Measurements from ENCODE around the gene ABHD12.
"Not testable (repeated sequence)": the region's sequence is repeated elsewhere in the genome, so short reads cannot be mapped to it uniquely, and the experiment has no call there.

The ABHD12 gene

DNA sequence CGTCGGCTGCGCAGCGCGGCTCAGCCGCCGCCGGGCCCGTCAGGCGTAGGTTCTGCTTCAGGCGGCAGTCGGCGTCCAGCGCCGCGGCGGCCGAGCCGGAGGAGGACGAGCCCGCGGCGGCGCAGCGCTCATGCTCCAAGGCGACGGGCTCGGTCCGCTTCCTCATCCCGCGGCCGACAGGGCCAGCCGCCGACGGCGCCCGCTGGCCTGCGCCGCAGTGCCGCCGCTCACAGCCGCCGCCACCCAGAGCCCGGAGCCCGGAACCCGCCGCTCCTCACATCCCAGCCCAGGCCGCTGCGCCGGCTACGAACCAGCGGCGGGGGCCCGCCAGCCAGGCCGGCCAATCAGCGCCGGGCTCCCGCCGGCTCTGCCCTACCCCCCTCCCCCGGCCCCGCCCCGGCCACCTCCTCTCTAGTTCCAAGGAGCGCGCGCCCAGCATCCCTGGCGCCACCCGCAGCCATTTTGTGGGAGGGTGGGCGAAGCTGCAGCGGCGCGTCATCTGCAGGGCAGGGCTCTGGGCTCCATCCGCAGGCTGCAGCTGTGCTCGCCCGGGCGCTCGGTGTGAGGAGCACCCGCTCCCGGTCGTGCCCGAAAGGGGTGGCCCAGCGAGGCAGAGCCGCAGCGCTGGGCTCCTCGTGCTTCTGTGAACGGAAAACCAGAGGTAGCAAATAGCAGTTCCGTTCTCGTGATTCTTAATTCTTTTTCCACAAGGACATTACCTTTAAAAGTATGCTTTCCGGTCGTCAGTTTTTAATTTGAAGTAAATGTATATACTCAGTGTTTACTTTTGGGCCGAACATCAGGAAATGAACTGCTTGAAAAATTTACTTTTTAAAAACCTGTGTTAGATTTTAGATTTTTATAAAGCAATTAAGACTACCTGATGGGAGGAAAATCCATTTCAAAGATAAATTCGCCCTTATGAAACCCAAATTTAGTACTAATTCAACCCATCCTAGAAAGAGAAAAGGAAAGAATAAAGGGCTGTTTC is at the start of gene ABHD12:
ABHD12 (minus strand) TSS at position 298 of the 991 bp plus-strand sequence; CDS start at position 166, 132 bp downstream.
- peak; percentile 95 for DNase-seq (ENCODE audit: low read depth)

- no peak for DNase-seq (ENCODE audit: low read depth)
Observed at GRCh38 chr20:25439328-25439727, 48.7 kb upstream of the ABHD12 start.

DNA sequence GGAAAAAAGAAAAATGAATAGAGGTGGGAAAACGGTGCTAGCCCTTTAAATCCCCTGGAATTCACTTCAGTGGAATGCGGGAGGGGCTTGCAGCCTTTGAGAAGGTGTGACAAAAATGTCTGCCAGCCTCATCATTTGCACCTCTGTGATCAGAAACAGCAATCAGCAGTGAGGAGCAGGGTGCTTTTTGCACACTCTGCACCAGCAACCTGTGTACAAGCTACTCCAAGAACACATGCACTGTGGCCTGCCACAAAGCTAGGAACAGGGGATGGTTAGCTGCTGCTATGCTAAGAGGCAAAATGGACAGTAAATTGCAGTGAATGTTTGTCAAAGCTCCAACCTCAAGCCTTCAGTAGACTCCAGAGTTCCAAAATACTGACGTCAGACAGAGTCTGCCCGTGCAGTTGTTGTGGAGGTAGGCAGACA is 46.5 kb upstream of the ABHD12 start:
- no peak for DNase-seq (ENCODE audit: low read depth)

GRCh38 chr20:25424536-25424935 is 33.9 kb upstream of the ABHD12 start:
- DNase-seq (ENCODE audit: low read depth): no peak

DNA sequence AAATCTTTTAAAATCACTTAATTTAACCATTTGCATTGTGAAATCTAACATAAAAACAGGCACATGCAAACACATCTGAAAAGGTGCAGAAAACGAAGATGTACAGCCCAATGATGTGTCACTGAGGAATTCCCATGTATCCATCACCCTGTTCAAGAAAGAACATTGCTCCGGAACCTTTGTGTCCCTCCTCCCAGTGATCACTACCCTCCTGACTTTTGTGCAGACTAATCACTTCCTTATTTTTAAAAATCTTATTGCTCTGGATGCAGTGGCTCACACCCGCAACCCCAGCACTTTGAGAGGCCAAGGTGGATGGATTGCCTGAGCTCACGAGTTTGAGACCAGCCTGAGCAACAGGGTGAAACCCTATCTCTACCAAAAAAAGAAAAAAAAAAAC is 31.4 kb upstream of the ABHD12 start:
- DNase-seq (ENCODE audit: low read depth): no peak

DNA sequence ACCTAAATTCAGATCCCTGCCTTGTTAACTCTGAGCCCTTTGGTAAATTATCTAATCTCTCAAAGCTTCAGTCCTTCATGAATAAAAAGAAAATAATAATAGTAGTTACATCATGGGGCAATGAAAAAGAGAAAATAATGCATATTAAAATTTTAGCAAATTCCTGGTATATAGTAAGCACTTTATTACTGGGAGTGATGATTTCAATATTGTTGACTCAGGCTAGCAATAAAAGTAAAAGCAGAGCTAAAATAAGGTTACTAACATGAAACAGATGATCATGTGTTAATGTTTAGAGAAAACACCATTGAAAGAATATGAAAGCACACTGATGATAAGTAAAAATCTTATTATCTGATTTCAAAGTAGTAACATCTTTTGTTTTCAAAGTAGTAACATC is 30.5 kb upstream of the ABHD12 start:
- no peak for DNase-seq (ENCODE audit: low read depth)

DNA sequence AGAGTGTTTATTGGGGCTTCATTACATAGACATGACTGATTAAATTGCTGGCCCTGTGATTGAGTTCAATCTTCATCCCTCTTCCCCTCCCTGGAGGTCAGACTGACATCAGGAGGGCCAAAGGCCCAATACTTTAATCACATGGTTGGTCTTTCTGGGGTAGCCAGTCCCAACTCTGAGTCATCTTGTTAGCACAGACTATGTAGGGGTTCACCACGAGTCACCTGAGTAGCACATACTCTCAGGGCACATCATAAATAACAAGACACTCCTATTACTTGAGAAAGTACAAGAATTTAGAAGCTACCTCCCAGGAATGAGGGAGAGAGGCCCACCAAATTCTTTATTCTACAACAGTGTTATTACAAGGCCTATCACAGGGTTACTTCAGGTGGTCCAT is 28.1 kb upstream of the ABHD12 start:
- no peak for DNase-seq (ENCODE audit: low read depth)

DNA sequence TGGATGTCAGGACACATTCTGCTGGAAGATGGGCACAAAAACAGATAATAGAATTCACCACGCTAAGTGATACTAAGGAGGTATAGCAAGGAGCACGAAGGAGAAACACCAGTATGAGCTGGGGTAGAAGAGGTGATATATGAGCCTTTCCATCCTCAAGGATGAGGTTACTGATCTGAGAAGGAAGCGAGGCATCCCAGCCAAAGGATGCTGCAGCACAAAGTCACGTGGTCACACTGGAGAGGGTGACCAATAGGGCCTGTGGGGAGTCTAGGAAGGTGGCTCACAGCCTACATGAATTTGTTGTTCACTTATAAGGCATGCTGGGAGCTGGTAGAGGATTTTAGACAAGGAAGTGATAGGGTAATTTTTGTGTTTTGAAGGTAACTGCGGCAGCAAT is 18.3 kb upstream of the ABHD12 start:
- no peak for DNase-seq (ENCODE audit: low read depth)

GRCh38 chr20:25408170-25408547 is 17.5 kb upstream of the ABHD12 start:
- DNase-seq (ENCODE audit: low read depth): no peak

- peak; percentile 87 for DNase-seq (ENCODE audit: low read depth)
Observed at GRCh38 chr20:25407311-25408169, 16.9 kb upstream of the ABHD12 start, which contains the start of gene GINS1. Gene GINS1 (plus strand): TSS chr20:25407673. CDS start chr20:25407821, 148 bp downstream.

DNA sequence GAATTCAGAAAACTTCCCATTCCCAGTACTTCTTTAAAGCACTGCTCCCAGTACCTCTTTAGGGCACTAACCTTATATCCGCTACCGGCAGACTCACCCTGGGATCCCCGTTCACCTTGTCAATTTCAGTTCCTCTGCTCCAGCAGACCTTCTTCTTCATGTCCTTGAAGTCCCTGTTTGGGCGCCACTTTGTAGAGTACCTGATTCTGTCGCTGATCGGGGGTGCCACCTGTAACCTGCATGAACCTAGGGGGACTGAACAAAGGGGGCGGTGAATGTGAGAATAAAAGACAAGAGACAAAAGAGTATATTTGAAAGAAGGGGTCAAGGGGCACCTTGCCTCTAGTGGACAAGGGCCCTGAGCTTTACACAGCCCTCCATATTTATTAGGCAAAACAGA is 11.9 kb upstream of the ABHD12 start:
- no peak for DNase-seq (ENCODE audit: low read depth)

- not testable (repeated sequence) for DNase-seq (ENCODE audit: low read depth)
Observed at GRCh38 chr20:25400291-25400732, 9.7 kb upstream of the ABHD12 start.

- DNase-seq (ENCODE audit: low read depth): no peak
Observed at GRCh38 chr20:25399037-25399430, 8.4 kb upstream of the ABHD12 start.

- DNase-seq (ENCODE audit: low read depth): no peak
Observed at GRCh38 chr20:25398376-25399036, 7.9 kb upstream of the ABHD12 start.

- DNase-seq (ENCODE audit: low read depth): no peak
Observed at GRCh38 chr20:25397821-25398220, 7.2 kb upstream of the ABHD12 start.

GRCh38 chr20:25397096-25397495 is 6.5 kb upstream of the ABHD12 start:
- DNase-seq (ENCODE audit: low read depth): no peak

DNA sequence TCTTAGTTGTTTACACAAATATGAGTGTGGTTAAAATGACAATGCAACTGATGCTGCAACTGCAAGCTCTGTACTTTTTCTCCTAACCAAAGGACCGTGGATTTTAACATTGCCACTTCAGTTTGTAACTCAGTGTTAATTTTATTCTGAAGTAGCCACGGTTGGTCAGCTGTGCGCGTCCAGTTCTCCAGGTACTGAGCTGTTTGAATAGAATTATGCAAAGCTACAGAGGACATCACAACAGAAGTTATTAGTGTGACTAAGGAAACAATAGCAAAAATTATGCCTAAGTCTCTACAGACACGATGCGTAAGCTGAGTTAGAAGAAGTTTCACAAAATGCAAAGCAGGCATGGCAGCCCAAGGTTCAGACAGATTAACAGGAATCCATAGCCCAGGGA is 4.4 kb upstream of the ABHD12 start:
- no peak for DNase-seq (ENCODE audit: low read depth)

DNA sequence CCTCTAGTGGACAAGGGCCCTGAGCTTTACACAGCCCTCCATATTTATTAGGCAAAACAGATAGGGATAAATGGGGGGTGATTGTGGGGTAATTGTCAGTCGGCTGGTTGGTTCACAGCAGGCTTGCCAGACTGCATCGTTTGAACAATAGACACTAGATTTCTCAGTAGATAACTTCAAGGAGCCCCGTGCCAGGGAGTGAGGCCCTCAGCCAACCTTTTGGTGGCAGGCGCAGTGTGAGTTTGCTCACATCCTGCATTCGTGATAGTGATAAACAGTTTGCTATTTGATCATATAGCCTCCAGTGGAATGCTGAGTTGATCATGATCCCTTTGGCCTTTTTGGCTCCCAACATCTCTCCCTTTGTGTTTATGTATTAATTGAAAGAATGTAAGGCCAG is 3.6 kb upstream of the ABHD12 start:
- DNase-seq (ENCODE audit: low read depth): no peak

- DNase-seq (ENCODE audit: low read depth): peak; percentile 27
Observed at GRCh38 chr20:25389858-25390537, 637 bp downstream of the ABHD12 start.

GRCh38 chr20:25389401-25389857 is 1.2 kb downstream of the ABHD12 start:
- no peak for DNase-seq (ENCODE audit: low read depth)

- no peak for DNase-seq (ENCODE audit: low read depth)
Observed at GRCh38 chr20:25382704-25383370, 7.8 kb downstream of the ABHD12 start.

Measured in activated T-cell treated with anti-CD3 and anti-CD28 coated beads for 48 hours (primary cell).